DND-41 (cell line): Measurements from ENCODE around the gene GALK1.

Experiments used
- ATAC-seq: fragments of 200-7000 bp; cut with Tn5 transposase; 3 replicates; pipeline ENCODE4 v1.9.1; 2021; ENCODE audit warnings: low read depth; ENCODE audit not compliant: insufficient read depth
- DNase-seq: peaks from one replicate; pipeline ENCODE4 v3.0.0-alpha.2; 2020
- H2AFZ ChIP-seq: 2 replicates; pipeline ENCODE4 v1.6.0; 2012; ENCODE audit warnings: low read depth, low read length
- H3K27ac ChIP-seq: 2 replicates; pipeline ENCODE4 v1.5.1; 2012; ENCODE audit warnings: low read length, inconsistent platforms
- H3K27me3 ChIP-seq: fragments of 200-600 bp; sonication (generic); 2 replicates; pipeline ENCODE4 v1.6.0; 2012; ENCODE audit warnings: low read length, mild to moderate bottlenecking, inconsistent platforms; ENCODE audit not compliant: insufficient read depth, poor library complexity
- H3K36me3 ChIP-seq: 2 replicates; pipeline ENCODE4 v1.5.1; 2012; ENCODE audit warnings: low read length, inconsistent platforms; ENCODE audit not compliant: insufficient read depth
- H3K4me1 ChIP-seq: 2 replicates; pipeline ENCODE4 v1.5.1; 2012; ENCODE audit warnings: mild to moderate bottlenecking, low read length; ENCODE audit not compliant: insufficient read depth
- H3K4me2 ChIP-seq: 2 replicates; pipeline ENCODE4 v1.6.0; 2012; ENCODE audit warnings: mild to moderate bottlenecking, moderate library complexity, low read length, inconsistent platforms; ENCODE audit not compliant: insufficient read depth
- H3K4me3 ChIP-seq, 2 experiments: fragments of 200-600 bp in 1 of 2; shearing (Covaris generic) in 1 of 2; 2 replicates each; pipeline ENCODE4 v1.5.1; 2012 to 2016; ENCODE audit warnings: inconsistent platforms in 2 of 2, low read length in 2 of 2, mild to moderate bottlenecking in 2 of 2, low read depth in 1 of 2, moderate library complexity in 1 of 2
- H3K79me2 ChIP-seq: 2 replicates; pipeline ENCODE4 v1.6.0; 2012; ENCODE audit warnings: low read length, inconsistent platforms; ENCODE audit not compliant: insufficient read depth
- H3K9ac ChIP-seq: 2 replicates; pipeline ENCODE4 v1.6.0; 2012; ENCODE audit warnings: low read depth, mild to moderate bottlenecking, inconsistent platforms, low read length, moderate library complexity
- H3K9me3 ChIP-seq: 2 replicates; pipeline ENCODE4 v1.5.1; 2012; ENCODE audit warnings: low read length, moderate library complexity, mild to moderate bottlenecking, inconsistent platforms; ENCODE audit not compliant: insufficient read depth, severe bottlenecking
- H4K20me1 ChIP-seq: 2 replicates; pipeline ENCODE4 v1.6.0; 2012; ENCODE audit warnings: low read length; ENCODE audit not compliant: insufficient read depth
- CTCF ChIP-seq: IDR thresholded peaks from 2 replicates; pipeline ENCODE4 v1.5.1; 2012; ENCODE audit warnings: borderline replicate concordance, low read length, moderate library complexity, mild to moderate bottlenecking; ENCODE audit not compliant: poor library complexity, severe bottlenecking; ENCODE audit errors: extremely low read depth
- EZH2 ChIP-seq: IDR thresholded peaks from 3 replicates; pipeline ENCODE4 v1.6.1; 2012; ENCODE audit warnings: borderline replicate concordance, low read depth, mild to moderate bottlenecking, moderate library complexity, low read length, inconsistent platforms; ENCODE audit not compliant: severe bottlenecking

The GALK1 gene

GRCh38 chr17:75739174-75739573 lies 25.8 kb downstream of the GALK1 start:
- no peaks in the 10 kb centered on the region for H3K36me3 ChIP-seq
- ATAC-seq, result no peak
- no peaks in the 10 kb centered on the region for H3K9me3 ChIP-seq
- H3K9ac ChIP-seq, result no peak overlapping the region
- H4K20me1 ChIP-seq, result 0 out of 2 replicates have a peak, but pooled peaks cover 4% of the 10 kb centered on the region
- H3K79me2 ChIP-seq, result no peaks in the 10 kb centered on the region
- no peak overlapping the region for H3K27ac ChIP-seq
- no peak for TF ChIP-seq CTCF
- TF ChIP-seq EZH2, result no peak
- no peak overlapping the region for H3K4me2 ChIP-seq
- no peak overlapping the region for H2AFZ ChIP-seq
- peaks cover 5% of the 10 kb centered on the region; the same call in 1 of the 2 replicates for H3K4me1 ChIP-seq
- no peak overlapping the region for H3K4me3 ChIP-seq
- no peaks in the 10 kb centered on the region for H3K27me3 ChIP-seq
- DNase-seq, result no peak

- H4K20me1 ChIP-seq, result 0 out of 2 replicates have a peak, but pooled peaks cover 4% of the 10 kb centered on the region
- no peak for DNase-seq
- peaks cover 5% of the 10 kb centered on the region; the same call in 1 of the 2 replicates for H3K4me1 ChIP-seq
- H2AFZ ChIP-seq, result no peak overlapping the region
- no peaks in the 10 kb centered on the region for H3K9me3 ChIP-seq
- no peak overlapping the region for H3K9ac ChIP-seq
- no peak overlapping the region for H3K4me3 ChIP-seq
- no peaks in the 10 kb centered on the region for H3K79me2 ChIP-seq
- ATAC-seq, result no peak
- no peaks in the 10 kb centered on the region for H3K27me3 ChIP-seq
- H3K4me2 ChIP-seq, result no peak overlapping the region
- H3K27ac ChIP-seq, result no peak overlapping the region
- no peak for TF ChIP-seq EZH2
- TF ChIP-seq CTCF, result no peak
- no peaks in the 10 kb centered on the region for H3K36me3 ChIP-seq
Measured at GRCh38 chr17:75738218-75738802, 26.7 kb downstream of the GALK1 start.

GRCh38 chr17:75737133-75737962 lies 27.6 kb downstream of the GALK1 start:
- TF ChIP-seq EZH2, result no peak
- TF ChIP-seq CTCF, result no peak
- DNase-seq (no peak), ATAC-seq (no peak)
- H3K36me3 ChIP-seq, result no peaks in the 10 kb centered on the region
- no peak overlapping the region for H2AFZ ChIP-seq
- no peak overlapping the region for H3K27ac ChIP-seq
- H3K9ac ChIP-seq, result no peak overlapping the region
- H3K9me3 ChIP-seq, result no peaks in the 10 kb centered on the region
- 0 out of 2 replicates have a peak, but pooled peaks cover 4% of the 10 kb centered on the region for H4K20me1 ChIP-seq
- peaks cover 5% of the 10 kb centered on the region; the same call in 1 of the 2 replicates for H3K4me1 ChIP-seq
- no peaks in the 10 kb centered on the region for H3K79me2 ChIP-seq
- no peaks in the 10 kb centered on the region for H3K27me3 ChIP-seq
- no peak overlapping the region for H3K4me3 ChIP-seq
- H3K4me2 ChIP-seq, result no peak overlapping the region
